Esophagus squamous epithelium (tissue), 5 donors: Measurements from ENCODE around the gene TRPM8. TPM values are rescaled to one million over a fixed set of nuclear protein-coding genes. Genes with fewer than 3 reads are reported as not detected.

Experiments used
- DNase-seq: peaks from one replicate; lab custom pipeline; 2025; lab: John Stamatoyannopoulos, UW
- H3K27ac ChIP-seq, 4 donors: fragments of 200-600 bp; sonication (generic); one replicate each; pipeline ENCODE4 v1.5.1; 2016 to 2019; ENCODE audit warnings: mild to moderate bottlenecking in 1 of 4
- H3K27me3 ChIP-seq, 4 donors: fragments of 200-600 bp; sonication (generic); 1 replicate in 3 of 4; 2 replicates in 1 of 4; pipeline versions ENCODE4 v1.5.1 to v1.6.0; 2017 to 2021; ENCODE audit warnings: antibody characterized with exemption in 1 of 4
- H3K36me3 ChIP-seq, 3 donors: fragments of 200-600 bp; sonication (generic); one replicate each; pipeline ENCODE4 v1.5.1; 2016 to 2019
- H3K4me1 ChIP-seq, 3 donors: fragments of 200-600 bp; sonication (generic); one replicate each; pipeline ENCODE4 v1.5.1; 2017 to 2019
- H3K4me3 ChIP-seq, 4 donors: fragments of 200-600 bp; sonication (generic); 1 replicate in 3 of 4; 2 replicates in 1 of 4; pipeline ENCODE4 v1.5.1; 2016 to 2019; ENCODE audit warnings: mild to moderate bottlenecking in 2 of 4, moderate library complexity in 1 of 4
- H3K9me3 ChIP-seq, 3 donors: fragments of 200-600 bp; sonication (generic); one replicate each; pipeline ENCODE4 v1.5.1; 2016 to 2019
- CTCF ChIP-seq, 6 experiments: fragments of 450-650 bp in 4 of 6; fragments of 200-600 bp in 2 of 6; sonication (generic) in 2 of 6; IDR thresholded peaks; one replicate each; pipeline ENCODE4 v1.5.1; 2016 to 2019; ENCODE audit warnings: antibody characterized with exemption in 6 of 6, mild to moderate bottlenecking in 4 of 6, moderate library complexity in 4 of 6
- POLR2A ChIP-seq, 4 donors: fragments of 450-650 bp; IDR thresholded peaks; one replicate each; pipeline ENCODE4 v1.6.1; 2017; ENCODE audit warnings: antibody characterized with exemption in 4 of 4, mild to moderate bottlenecking in 4 of 4, moderate library complexity in 3 of 4
- WGBS, 2 donors: methylation state at CpG; one replicate each; pipeline ENCODE4 v1.1.5; 2018; 5-methylcytosine and 5-hydroxymethylcytosine counted together
- intact Hi-C: fragments of 100-400 bp; cut with DNase I; formaldehyde crosslinking; loops from one replicate; pipeline ENCODE4 v1.15.0; 2022
- total RNA-seq, 4 donors: library from RNA; depleted of rRNA; stranded (reverse); fragments of >200 nt; gene quantifications; one replicate each; pipeline ENCODE4 v1.1.0, GENCODE V29; 2016
- donor health status: DM: yes; HTN: yes; CAD: no.

Gene TRPM8
- total RNA-seq, 4 donors from 2014 or later = not detected

- no peak for DNase-seq
- no peaks in the 10 kb centered on the region for H3K36me3 ChIP-seq
- WGBS, 2 donors = 71 to 72% methylated on average over 5 of the region's 5 CpGs
- H3K27ac ChIP-seq = no peak overlapping the region
- H3K4me3 ChIP-seq = no peak overlapping the region
- no peak for TF ChIP-seq POLR2A (IDR thresholded peaks at IDR 0.05)
- TF ChIP-seq CTCF (IDR thresholded peaks at IDR 0.05) = no peak
- no peaks in the 10 kb centered on the region for H3K9me3 ChIP-seq
- no peaks in the 10 kb centered on the region for H3K4me1 ChIP-seq
- intact Hi-C loops = no loop called here
- peaks cover 0 to 26% (median 0%) of the 10 kb centered on the region in 4 donors for H3K27me3 ChIP-seq
Measured at GRCh38 chr2:233994151-233994550, 77.0 kb downstream of the TRPM8 start.

DNA sequence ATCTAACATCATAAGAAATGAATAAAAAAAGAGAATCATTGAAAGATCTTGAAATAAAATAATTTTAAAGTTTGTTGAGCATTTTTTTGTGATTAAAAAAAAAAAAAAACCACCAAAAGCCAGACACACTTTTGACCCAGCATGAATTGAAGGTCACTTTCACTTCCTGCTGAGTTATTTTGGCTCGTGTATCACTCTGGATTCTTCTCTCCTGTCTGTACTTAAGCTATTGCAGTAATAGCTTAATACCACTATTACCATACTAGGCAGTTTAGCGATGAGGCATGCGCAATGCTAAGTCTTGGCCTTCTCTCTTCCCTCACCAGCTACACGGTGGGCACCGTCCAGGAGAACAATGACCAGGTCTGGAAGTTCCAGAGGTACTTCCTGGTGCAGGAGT lies 78.8 kb downstream of the TRPM8 start:
- DNase-seq = no peak
- Histone ChIP-seq H3K27me3 (peaks cover 0 to 26% (median 0%) of the 10 kb centered on the region in 4 donors), H3K9me3 (no peaks in the 10 kb centered on the region), H3K4me1 (no peaks in the 10 kb centered on the region), H3K27ac (no peak overlapping the region), H3K4me3 (no peak overlapping the region), H3K36me3 (no peaks in the 10 kb centered on the region)
- 68 to 80% methylated on average over 5 of the region's 5 CpGs for WGBS, 2 donors
- TF ChIP-seq POLR2A (IDR thresholded peaks at IDR 0.05) = no peak
- intact Hi-C loops = no loop called here

- Histone ChIP-seq H3K36me3 (no peaks in the 10 kb centered on the region), H3K4me3 (no peak overlapping the region), H3K27me3 (peaks cover 0 to 22% (median 0%) of the 10 kb centered on the region in 4 donors), H3K27ac (no peak overlapping the region), H3K9me3 (no peaks in the 10 kb centered on the region), H3K4me1 (no peaks in the 10 kb centered on the region)
- 47 to 72% methylated on average over 5 of the region's 5 CpGs for WGBS, 2 donors
- TF ChIP-seq CTCF (IDR thresholded peaks at IDR 0.05) (no peak), POLR2A (IDR thresholded peaks at IDR 0.05) (no peak)
- no peak for DNase-seq
- intact Hi-C loops = no loop called here
Measured at GRCh38 chr2:233996461-233996860, 79.3 kb downstream of the TRPM8 start.

DNA sequence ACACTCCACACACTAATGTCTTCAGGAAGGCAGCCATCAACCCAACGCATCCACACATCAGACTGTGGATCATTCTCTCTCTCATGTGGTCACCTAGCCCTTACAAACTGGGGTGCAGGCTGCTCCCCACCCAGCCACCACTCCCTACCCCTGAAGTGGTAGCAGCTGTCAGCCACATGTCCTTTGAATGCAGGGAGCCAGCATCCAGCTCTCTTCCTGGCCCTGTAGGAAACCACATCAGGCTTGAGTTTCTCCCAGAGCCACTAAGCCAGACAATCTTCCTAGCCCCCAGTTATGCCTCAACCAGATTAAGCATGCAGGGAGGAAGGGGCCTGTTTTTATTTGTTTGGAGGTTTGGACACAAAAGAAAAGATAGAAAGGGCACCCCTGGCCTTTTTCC lies 80.5 kb downstream of the TRPM8 start:
- no peak for TF ChIP-seq POLR2A (IDR thresholded peaks at IDR 0.05)
- no peak for TF ChIP-seq CTCF (IDR thresholded peaks at IDR 0.05)
- H3K27me3 ChIP-seq = peaks cover 0 to 28% (median 0%) of the 10 kb centered on the region in 4 donors
- DNase-seq = no peak
- WGBS, 2 donors = 89 to 100% methylated on average over 1 of the region's 1 CpG
- no peaks in the 10 kb centered on the region for H3K9me3 ChIP-seq
- no peak overlapping the region for H3K27ac ChIP-seq
- no peak overlapping the region for H3K4me3 ChIP-seq
- intact Hi-C loops = no loop called here
- H3K4me1 ChIP-seq = no peaks in the 10 kb centered on the region
- H3K36me3 ChIP-seq = no peaks in the 10 kb centered on the region

- 100% methylated on average over 1 of the region's 10 CpGs; no CpG with 5 or more reads in 1 of the 2 donors for WGBS, 2 donors
- intact Hi-C loops = no loop called here
- no peak for DNase-seq
- Histone ChIP-seq H3K4me3 (no peak overlapping the region), H3K36me3 (no peaks in the 10 kb centered on the region), H3K27ac (no peak overlapping the region), H3K27me3 (peaks cover 0 to 27% (median 0%) of the 10 kb centered on the region in 4 donors), H3K4me1 (peaks cover 0 to 6% (median 0%) of the 10 kb centered on the region in 3 donors), H3K9me3 (no peaks in the 10 kb centered on the region)
- no peak for TF ChIP-seq POLR2A (IDR thresholded peaks at IDR 0.05)
- TF ChIP-seq CTCF (IDR thresholded peaks at IDR 0.05) = no peak
Measured at GRCh38 chr2:233999182-233999581, 82.0 kb downstream of the TRPM8 start.
